OCI-LY1 (cell line): ENCODE measurements around the gene FBXO15.

Source experiments
- H2AFZ ChIP-seq: fragments of 200-600 bp; sonication (generic), shearing (Covaris generic); 2 replicates; pipeline ENCODE4 v1.6.0; 2014; ENCODE audit warnings: antibody characterized with exemption, mild to moderate bottlenecking, low read length
- H3F3A ChIP-seq: fragments of 200-600 bp; sonication (generic), shearing (Covaris generic); 2 replicates; pipeline ENCODE4 v1.6.0; 2014; ENCODE audit warnings: mild to moderate bottlenecking, antibody characterized with exemption, low read length, moderate library complexity; ENCODE audit not compliant: insufficient read depth
- H3K27ac ChIP-seq: fragments of 200-600 bp; sonication (generic); 2 replicates; pipeline ENCODE4 v1.5.1; 2014; ENCODE audit warnings: low read length, mixed run types, mild to moderate bottlenecking, low read depth; ENCODE audit not compliant: poor library complexity, severe bottlenecking
- H3K27me3 ChIP-seq: fragments of 200-600 bp; sonication (generic); 2 replicates; pipeline ENCODE4 v1.6.0; 2014; ENCODE audit warnings: antibody characterized with exemption, mild to moderate bottlenecking, low read length, moderate library complexity; ENCODE audit not compliant: insufficient read depth
- H3K36me3 ChIP-seq: fragments of 200-600 bp; sonication (generic); 2 replicates; pipeline ENCODE4 v1.6.1; 2014; ENCODE audit warnings: mild to moderate bottlenecking, antibody characterized with exemption, low read length, moderate library complexity, mixed read lengths; ENCODE audit not compliant: insufficient read depth
- H3K4me1 ChIP-seq: fragments of 200-600 bp; sonication (generic); 2 replicates; pipeline ENCODE4 v1.5.1; 2014; ENCODE audit warnings: mild to moderate bottlenecking, low read length, moderate library complexity; ENCODE audit not compliant: insufficient read depth, severe bottlenecking
- H3K4me2 ChIP-seq: fragments of 200-600 bp; sonication (generic), shearing (Covaris generic); 2 replicates; pipeline ENCODE4 v1.6.1; 2014; ENCODE audit warnings: low read length
- H3K4me3 ChIP-seq: fragments of 200-600 bp; sonication (generic); 2 replicates; pipeline ENCODE4 v1.5.1; 2014; ENCODE audit warnings: low read length, low read depth, mild to moderate bottlenecking, mixed read lengths; ENCODE audit not compliant: poor library complexity, severe bottlenecking
- H3K79me2 ChIP-seq: fragments of 200-600 bp; shearing (Covaris generic); 2 replicates; pipeline ENCODE4 v1.6.1; 2016; ENCODE audit warnings: mixed run types, low read length, mixed read lengths; ENCODE audit not compliant: insufficient read depth
- H3K9ac ChIP-seq: fragments of 200-600 bp; sonication (generic), shearing (Covaris generic); 2 replicates; pipeline ENCODE4 v1.6.1; 2014; ENCODE audit warnings: mild to moderate bottlenecking, low read length, mixed read lengths
- H3K9me2 ChIP-seq: fragments of 200-600 bp; sonication (generic), shearing (Covaris generic); 2 replicates; pipeline ENCODE4 v1.6.1; 2014; ENCODE audit warnings: low read depth, mild to moderate bottlenecking, low read length, mixed read lengths
- H3K9me3 ChIP-seq: fragments of 200-600 bp; shearing (Covaris generic); 2 replicates; pipeline ENCODE4 v1.6.1; 2014; ENCODE audit warnings: low read length, mixed read lengths
- H4K20me1 ChIP-seq: fragments of 200-600 bp; sonication (generic), shearing (Covaris generic); 2 replicates; pipeline ENCODE4 v1.6.0; 2016; ENCODE audit warnings: mild to moderate bottlenecking, low read length; ENCODE audit not compliant: insufficient read depth
- EZH2 ChIP-seq: fragments of 200-600 bp; sonication (generic), shearing (Covaris generic); IDR thresholded peaks from 2 replicates; pipeline ENCODE4 v1.8.0; 2017; ENCODE audit warnings: borderline replicate concordance, mixed run types, mild to moderate bottlenecking, antibody characterized with exemption, low read length, moderate library complexity, mixed read lengths
- TF ChIP-seq, protein P1 (sequence below): fragments of 200-600 bp; sonication (generic), shearing (Covaris generic); IDR thresholded peaks from 2 replicates; pipeline ENCODE4 v1.5.1; 2017; ENCODE audit warnings: mild to moderate bottlenecking, antibody characterized with exemption, low read length, moderate library complexity, mixed read lengths

Gene FBXO15

DNA sequence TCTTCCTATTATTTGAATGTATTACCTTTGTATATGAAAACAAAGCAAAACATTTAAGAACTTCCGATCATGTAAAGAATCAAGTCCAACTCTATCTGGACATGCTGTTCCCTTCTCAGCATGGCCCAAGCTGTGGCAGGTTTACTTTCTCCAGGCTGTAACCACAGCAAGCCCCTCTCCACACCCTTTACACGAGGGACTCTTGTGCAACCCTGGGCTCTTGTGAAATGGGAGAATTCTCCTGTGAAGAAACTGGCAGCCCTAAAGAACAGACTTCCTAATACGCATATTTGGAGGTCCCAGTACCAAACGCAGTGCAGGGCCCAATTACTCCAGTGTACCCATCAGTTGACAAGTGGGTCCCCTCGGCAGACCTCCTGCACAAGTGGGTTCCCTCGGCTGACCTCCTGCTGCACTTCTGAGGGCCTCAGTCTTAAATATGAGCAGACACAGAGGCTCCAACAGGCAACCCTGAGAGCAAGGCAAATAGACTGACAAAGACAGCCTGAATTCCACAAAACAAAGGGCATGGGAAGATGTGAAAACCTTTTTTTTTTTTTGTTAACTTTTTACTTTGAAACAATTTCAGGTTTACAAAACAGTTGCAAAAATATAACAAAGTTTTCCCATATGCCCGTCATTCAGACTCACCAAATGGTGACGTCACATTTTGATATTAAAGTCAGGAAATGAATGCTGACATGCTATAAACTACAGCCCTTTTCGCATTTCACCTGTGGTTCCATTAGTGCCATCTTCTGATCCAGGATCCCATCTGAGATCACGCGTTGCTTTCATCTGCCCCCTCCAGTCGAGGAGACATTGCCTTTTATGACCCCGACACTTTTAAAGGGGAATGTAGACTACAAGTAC, 78.2 kb downstream of the FBXO15 start:
- H4K20me1 ChIP-seq, result no peaks in the 10 kb centered on the region
- peaks cover 21% of the 10 kb centered on the region for H3K4me1 ChIP-seq
- TF ChIP-seq, protein P1, sequence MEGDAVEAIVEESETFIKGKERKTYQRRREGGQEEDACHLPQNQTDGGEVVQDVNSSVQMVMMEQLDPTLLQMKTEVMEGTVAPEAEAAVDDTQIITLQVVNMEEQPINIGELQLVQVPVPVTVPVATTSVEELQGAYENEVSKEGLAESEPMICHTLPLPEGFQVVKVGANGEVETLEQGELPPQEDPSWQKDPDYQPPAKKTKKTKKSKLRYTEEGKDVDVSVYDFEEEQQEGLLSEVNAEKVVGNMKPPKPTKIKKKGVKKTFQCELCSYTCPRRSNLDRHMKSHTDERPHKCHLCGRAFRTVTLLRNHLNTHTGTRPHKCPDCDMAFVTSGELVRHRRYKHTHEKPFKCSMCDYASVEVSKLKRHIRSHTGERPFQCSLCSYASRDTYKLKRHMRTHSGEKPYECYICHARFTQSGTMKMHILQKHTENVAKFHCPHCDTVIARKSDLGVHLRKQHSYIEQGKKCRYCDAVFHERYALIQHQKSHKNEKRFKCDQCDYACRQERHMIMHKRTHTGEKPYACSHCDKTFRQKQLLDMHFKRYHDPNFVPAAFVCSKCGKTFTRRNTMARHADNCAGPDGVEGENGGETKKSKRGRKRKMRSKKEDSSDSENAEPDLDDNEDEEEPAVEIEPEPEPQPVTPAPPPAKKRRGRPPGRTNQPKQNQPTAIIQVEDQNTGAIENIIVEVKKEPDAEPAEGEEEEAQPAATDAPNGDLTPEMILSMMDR, result no peak
- no peak for TF ChIP-seq EZH2
- no peaks in the 10 kb centered on the region for H3K36me3 ChIP-seq
- H3K27me3 ChIP-seq, result peaks cover 3% of the 10 kb centered on the region; the same call in 1 of the 2 replicates
- H3K4me2 ChIP-seq, result no peak overlapping the region
- no peaks in the 10 kb centered on the region for H3F3A ChIP-seq
- H2AFZ ChIP-seq, result no peak overlapping the region
- H3K4me3 ChIP-seq, result no peak overlapping the region
- no peaks in the 10 kb centered on the region for H3K79me2 ChIP-seq
- no peak overlapping the region for H3K27ac ChIP-seq
- no peak overlapping the region for H3K9ac ChIP-seq
- H3K9me2 ChIP-seq, result no peaks in the 10 kb centered on the region
- H3K9me3 ChIP-seq, result no peaks in the 10 kb centered on the region

DNA sequence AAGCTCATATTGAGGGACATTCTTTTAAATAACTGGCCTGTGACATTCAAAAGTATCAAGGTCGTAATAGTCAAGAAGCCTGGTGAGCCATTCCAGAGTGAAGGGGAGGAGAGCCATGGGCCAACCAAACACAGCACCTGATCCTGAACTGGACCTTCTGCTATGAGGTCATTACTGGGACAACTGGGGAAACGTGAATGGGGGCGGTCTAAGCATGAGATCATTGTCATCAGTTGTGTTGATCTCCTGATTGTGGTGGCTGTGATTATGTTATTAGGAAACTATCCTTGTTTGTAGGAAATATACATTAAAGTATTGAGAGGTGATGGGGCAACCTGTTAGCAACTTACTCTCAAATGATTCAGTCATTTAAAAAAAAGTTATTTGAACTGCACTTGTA, 79.3 kb downstream of the FBXO15 start:
- H3K27me3 ChIP-seq, result peaks cover 3% of the 10 kb centered on the region; the same call in 1 of the 2 replicates

DNA sequence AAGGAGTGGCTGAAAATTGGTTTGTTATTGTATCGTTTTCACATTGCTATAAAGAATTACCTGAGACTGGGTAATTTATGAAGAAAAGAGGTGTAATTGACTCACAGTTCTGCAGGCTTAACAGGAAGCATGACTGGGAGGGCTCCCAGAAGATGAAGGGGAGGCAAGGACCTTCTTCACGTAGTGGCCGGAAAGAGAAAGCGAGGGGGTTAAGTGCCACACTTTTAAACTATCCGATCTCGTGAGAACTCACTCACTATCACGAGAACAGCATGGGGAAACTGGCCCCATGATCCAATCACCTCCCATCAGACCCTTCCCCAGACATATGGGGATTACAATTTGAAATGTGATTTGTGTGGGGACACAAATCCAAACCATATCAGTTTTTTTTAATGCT, 81.6 kb downstream of the FBXO15 start:
- H3K27me3 ChIP-seq, result no peaks in the 10 kb centered on the region
- no peaks in the 10 kb centered on the region for H4K20me1 ChIP-seq

More for the DNA sequence above, 79.3 kb downstream of the FBXO15 start:
- Histone ChIP-seq H3K4me3 (no peak overlapping the region), H3K4me2 (no peak overlapping the region), H3K9me2 (no peaks in the 10 kb centered on the region), H3F3A (no peaks in the 10 kb centered on the region), H3K9ac (no peak overlapping the region), H3K79me2 (no peaks in the 10 kb centered on the region), H3K36me3 (no peaks in the 10 kb centered on the region), H2AFZ (no peak overlapping the region), H3K27ac (no peak overlapping the region), H3K9me3 (no peaks in the 10 kb centered on the region), H4K20me1 (no peaks in the 10 kb centered on the region), H3K4me1 (peaks cover 33% of the 10 kb centered on the region)
- no peak for TF ChIP-seq EZH2
- TF ChIP-seq, protein P1, result no peak

More for the DNA sequence above, 81.6 kb downstream of the FBXO15 start:
- Histone ChIP-seq H3K36me3 (no peaks in the 10 kb centered on the region), H3K9ac (no peak overlapping the region; the same call in 1 of the 2 replicates), H2AFZ (no peak overlapping the region), H3F3A (no peaks in the 10 kb centered on the region), H3K79me2 (no peaks in the 10 kb centered on the region), H3K4me3 (peak overlapping the region; percentile 34), H3K4me1 (peaks cover 40% of the 10 kb centered on the region), H3K9me3 (no peaks in the 10 kb centered on the region), H3K9me2 (no peaks in the 10 kb centered on the region), H3K27ac (peak overlapping the region; percentile 73), H3K4me2 (peak overlapping the region; percentile 38; the same call in 1 of the 2 replicates)
- no peak for TF ChIP-seq EZH2
- TF ChIP-seq, protein P1, result no peak
